ENCODE results near the gene MRPS7. TPM values are rescaled to one million over a fixed set of nuclear protein-coding genes. Genes with fewer than 3 reads are reported as not detected.

Gene MRPS7
- total RNA-seq, 2 experiments from 2014 or later, result 34.0 to 36.1 TPM

- ATAC-seq (ENCODE audit: low read depth), result no peak
- Mint-ChIP-seq H3K9me3 (no peaks in the 10 kb centered on the region), H3K4me1 (peaks cover 16% of the 10 kb centered on the region), H3K27ac (no peak overlapping the region), H3K27me3 (no peaks in the 10 kb centered on the region), H3K36me3 (peaks cover 10% of the 10 kb centered on the region), H3K4me3 (no peak overlapping the region)
- POLR2A ChIA-PET, result interaction anchor here (0.8 kb wide), 2 partner anchors 18 to 25 kb away, joined by 4 to 5 read pairs; no protein-coding TSS in a partner anchor
- DNase-seq, result no peak
Observed at GRCh38 chr17:75315541-75316243, 54.0 kb downstream of the MRPS7 start.

Other genes starting within 250 kb of the MRPS7 start
- 10 to 100 TPM; 32.2 to 36.2 TPM for gene MRPL58, start 249.2 kb upstream of the MRPS7 start, total RNA-seq
- 100 to 1,000 TPM; 196 to 199 TPM for gene ATP5PD, start 214.9 kb upstream of the MRPS7 start, total RNA-seq
- gene KCTD2, start 214.7 kb upstream of the MRPS7 start, total RNA-seq, result 10 to 100 TPM; 20.4 to 22.4 TPM
- 10 to 100 TPM in 1 of 2 experiments, 1 to 10 TPM in 1; 9.1 to 11.0 TPM for gene SLC16A5, start 173.9 kb upstream of the MRPS7 start, total RNA-seq
- 10 to 100 TPM; 16.2 to 17.6 TPM for gene ARMC7, start 151.9 kb upstream of the MRPS7 start, total RNA-seq
- 10 to 100 TPM; 69.9 to 70.8 TPM for gene NT5C, start 130.1 kb upstream of the MRPS7 start, total RNA-seq
- gene JPT1, start 107.4 kb upstream of the MRPS7 start, total RNA-seq, result 100 to 1,000 TPM; 194 to 213 TPM
- gene SUMO2, start 78.9 kb upstream of the MRPS7 start, total RNA-seq, result 100 to 1,000 TPM; 470 to 500 TPM
- gene NUP85, start 56.2 kb upstream of the MRPS7 start, total RNA-seq, result 100 to 1,000 TPM; 154 to 167 TPM
- 10 to 100 TPM; 92.9 to 95.2 TPM for gene GGA3, start 273 bp upstream of the MRPS7 start, total RNA-seq
- 10 to 100 TPM; 44.4 to 44.8 TPM for gene MIF4GD, start 9.4 kb downstream of the MRPS7 start, total RNA-seq
- gene SLC25A19, start 27.6 kb downstream of the MRPS7 start, total RNA-seq, result 10 to 100 TPM; 26.7 to 27.9 TPM
- gene GRB2, start 143.8 kb downstream of the MRPS7 start, total RNA-seq, result 100 to 1,000 TPM; 149 to 155 TPM
- gene TMEM94, start 194.8 kb downstream of the MRPS7 start, total RNA-seq, result 100 to 1,000 TPM; 112 to 115 TPM